Activated CD8-positive, alpha-beta T cell treated with anti-CD3 and anti-CD28 coated beads for 36 hours (primary cell): ENCODE measurements around the gene PRKCQ. TPM values are rescaled to one million over a fixed set of nuclear protein-coding genes. Genes with fewer than 3 reads are reported as not detected.

Experiments used
- ATAC-seq: fragments of 200-7000 bp; cut with Tn5 transposase; one replicate; pipeline ENCODE4 v1.10.0; 2021; ENCODE audit warnings: mild to moderate bottlenecking, moderate library complexity
- CTCF ChIA-PET: fragments of 350-600 bp; sonication (Branson Sonifier 250); formaldehyde crosslinking; loops from one replicate; lab custom pipeline; 2021; ENCODE audit warnings: antibody characterized with exemption; lab: Charles Lee
- POLR2A ChIA-PET: fragments of 350-600 bp; sonication (Branson Sonifier 250); formaldehyde crosslinking; loops from one replicate; lab custom pipeline; 2021; ENCODE audit warnings: antibody characterized with exemption; lab: Charles Lee
- DNase-seq: peaks from one replicate; pipeline ENCODE4 v3.0.0-alpha.2; 2020
- H3K27ac Mint-ChIP-seq: one replicate; pipeline ENCODE4 v1.8.0; 2021; ENCODE audit warnings: mild to moderate bottlenecking, mixed read lengths
- H3K27me3 Mint-ChIP-seq: one replicate; pipeline ENCODE4 v1.8.0; 2021; ENCODE audit warnings: mixed read lengths
- H3K36me3 Mint-ChIP-seq: one replicate; pipeline ENCODE4 v1.8.0; 2021; ENCODE audit warnings: low read depth, mixed read lengths
- H3K4me1 Mint-ChIP-seq: one replicate; pipeline ENCODE4 v1.8.0; 2021; ENCODE audit warnings: low read depth, mixed read lengths
- H3K4me3 Mint-ChIP-seq: one replicate; pipeline ENCODE4 v1.8.0; 2021; ENCODE audit warnings: mild to moderate bottlenecking, moderate library complexity, mixed read lengths
- H3K9me3 Mint-ChIP-seq: one replicate; pipeline ENCODE4 v1.8.0; 2021; ENCODE audit warnings: mixed read lengths
- CTCF ChIP-seq: fragments of 200-600 bp; IDR thresholded peaks from one replicate; pipeline ENCODE4 v1.8.0; 2022; ENCODE audit warnings: antibody characterized with exemption, mild to moderate bottlenecking
- intact Hi-C: fragments of 100-400 bp; cut with micrococcal nuclease; formaldehyde crosslinking; loops from one replicate; pipeline ENCODE4 v1.10.0; 2022
- total RNA-seq, 2 experiments: library from RNA; stranded (reverse); gene quantifications; one replicate each; pipeline ENCODE4 v1.2.3, GENCODE V29; 2021

Gene PRKCQ
- total RNA-seq, 2 experiments from 2014 or later = 46.3 to 47.1 TPM

GRCh38 chr10:6593241-6593671 is 13.2 kb upstream of the PRKCQ start:
- POLR2A ChIA-PET = interaction anchor here (0.9 to 8.8 kb wide), 3 partner anchors 11 to 62 kb away, joined by 3 to 85 read pairs (median 4); partner anchors contain the start of gene PRKCQ
- CTCF ChIA-PET = interaction anchor here (0.8 to 5.1 kb wide), 11 partner anchors 10 to 507 kb away, joined by 3 to 27 read pairs (median 4); partner anchors contain the start of gene PRKCQ
- DNase-seq (no peak), ATAC-seq (peak; percentile 50)
- Mint-ChIP-seq H3K9me3 (no peaks in the 10 kb centered on the region), H3K27ac (peak overlapping the region; percentile 97), H3K4me3 (peak overlapping the region; percentile 25), H3K4me1 (peaks cover 90% of the 10 kb centered on the region), H3K36me3 (peaks cover 66% of the 10 kb centered on the region), H3K27me3 (no peaks in the 10 kb centered on the region)
- intact Hi-C loops = no loop called here
- no peak for TF ChIP-seq CTCF

DNA sequence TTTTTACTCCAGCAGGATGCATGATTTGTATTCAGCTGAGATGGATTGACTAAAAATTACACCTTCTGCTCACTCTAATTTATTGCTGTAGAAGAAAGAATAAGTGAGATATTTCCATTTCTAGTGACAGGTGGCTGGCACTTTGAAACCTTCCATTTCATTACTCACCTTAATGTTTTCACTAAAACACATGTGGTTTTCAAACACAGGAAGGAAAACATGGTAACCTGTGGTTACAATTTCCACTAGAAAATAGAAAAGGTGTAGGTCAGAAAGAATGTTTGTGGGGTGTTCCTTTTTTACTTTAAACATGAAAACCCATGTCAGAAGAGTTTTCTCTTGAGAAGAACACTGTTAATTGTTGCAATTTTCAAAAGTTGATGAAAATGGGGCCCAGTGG is 12.0 kb upstream of the PRKCQ start:
- intact Hi-C loops = loop anchor here (1.0 kb wide), 1 partner anchor 9 kb away; no protein-coding TSS in a partner anchor
- TF ChIP-seq CTCF = no peak
- Mint-ChIP-seq H3K4me1 (peaks cover 88% of the 10 kb centered on the region), H3K27me3 (no peaks in the 10 kb centered on the region), H3K27ac (peak overlapping the region; percentile 97), H3K9me3 (no peaks in the 10 kb centered on the region), H3K36me3 (peaks cover 65% of the 10 kb centered on the region), H3K4me3 (peak overlapping the region; percentile 25)
- ATAC-seq (peak; percentile 56), DNase-seq (no peak)
- POLR2A ChIA-PET = interaction anchor here (8.8 kb wide), 1 partner anchor 10 kb away, joined by 85 read pairs; the partner anchor contains the start of gene PRKCQ
- CTCF ChIA-PET = interaction anchor here (1.0 to 5.1 kb wide), 9 partner anchors 8 to 506 kb away, joined by 3 to 27 read pairs (median 4); partner anchors contain the start of gene PRKCQ

GRCh38 chr10:6591668-6592067 is 11.6 kb upstream of the PRKCQ start:
- ATAC-seq = peak; percentile 21
- intact Hi-C loops = loop anchor here (1.0 kb wide), 1 partner anchor 8 kb away; no protein-coding TSS in a partner anchor
- Mint-ChIP-seq H3K9me3 (no peaks in the 10 kb centered on the region), H3K4me1 (peaks cover 86% of the 10 kb centered on the region), H3K27ac (peak overlapping the region; percentile 97), H3K4me3 (peak overlapping the region; percentile 32), H3K36me3 (peaks cover 65% of the 10 kb centered on the region), H3K27me3 (no peaks in the 10 kb centered on the region)
- no peak for DNase-seq
- POLR2A ChIA-PET = interaction anchor here (1.1 to 8.8 kb wide), 3 partner anchors 8 to 54 kb away, joined by 4 to 85 read pairs (median 5); partner anchors contain the start of gene PRKCQ
- CTCF ChIA-PET = interaction anchor here (0.9 to 5.1 kb wide), 10 partner anchors 8 to 79 kb away, joined by 3 to 27 read pairs (median 4); partner anchors contain the start of gene PRKCQ
- no peak for TF ChIP-seq CTCF

DNA sequence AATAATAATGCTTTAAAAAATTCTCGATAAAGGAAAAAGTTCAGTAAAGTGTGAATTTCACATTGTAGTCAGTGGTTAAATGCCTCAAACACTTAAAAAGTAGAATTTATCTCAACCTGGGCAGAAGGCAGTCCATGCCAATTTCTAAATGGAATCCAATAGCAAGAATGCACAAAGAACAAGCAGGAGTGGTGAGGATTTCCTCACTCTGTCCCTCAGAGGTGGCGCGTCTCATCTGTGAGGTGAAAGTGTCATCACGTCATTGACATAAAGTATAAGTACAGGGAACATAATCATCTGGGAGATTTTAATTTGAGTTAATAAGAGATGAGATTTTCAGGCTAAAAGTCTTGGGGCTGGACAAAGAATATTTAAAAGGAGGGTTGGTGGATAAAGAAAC is 10.0 kb upstream of the PRKCQ start:
- ATAC-seq = no peak
- peaks cover 88% of the 10 kb centered on the region for H3K4me1 Mint-ChIP-seq

More for the DNA sequence above, 10.0 kb upstream of the PRKCQ start:
- no peak for TF ChIP-seq CTCF
- no peak for DNase-seq
- Mint-ChIP-seq H3K36me3 (peaks cover 78% of the 10 kb centered on the region), H3K4me3 (peak overlapping the region; percentile 26), H3K27ac (peak overlapping the region; percentile 97), H3K27me3 (no peaks in the 10 kb centered on the region), H3K9me3 (no peaks in the 10 kb centered on the region)
- ChIA-PET CTCF (interaction anchor here (1.4 to 4.4 kb wide), 3 partner anchors 8 to 78 kb away, joined by 4 to 26 read pairs (median 8); partner anchors contain the start of gene PRKCQ), POLR2A (interaction anchor here (0.6 to 8.8 kb wide), 3 partner anchors 8 to 532 kb away, joined by 3 to 85 read pairs (median 3); partner anchors contain the start of gene PRKCQ)
- intact Hi-C loops = no loop called here
